Muscle of leg (tissue), 11 donors: Measurements from ENCODE around the gene MTG1. TPM values are rescaled to one million over a fixed set of nuclear protein-coding genes. Genes with fewer than 3 reads are reported as not detected.
"Not testable (repeated sequence)": the region's sequence is repeated elsewhere in the genome, so short reads cannot be mapped to it uniquely, and the experiment has no call there.

ENCODE experiments used
- DNase-seq: peaks from one replicate; pipeline ENCODE4 v3.0.0; 2013
- H3K27ac ChIP-seq: one replicate; pipeline ENCODE4 v1.5.1; 2013; ENCODE audit warnings: mild to moderate bottlenecking, low read length, control low read depth
- H3K27me3 ChIP-seq: one replicate; pipeline ENCODE4 v1.6.1; 2013; ENCODE audit warnings: low read length; ENCODE audit not compliant: control insufficient read depth, insufficient read depth
- H3K36me3 ChIP-seq: one replicate; pipeline ENCODE4 v1.6.1; 2013; ENCODE audit warnings: low read length; ENCODE audit not compliant: control insufficient read depth, insufficient read depth
- H3K4me1 ChIP-seq: one replicate; pipeline ENCODE4 v1.6.1; 2013; ENCODE audit warnings: low read length; ENCODE audit not compliant: control insufficient read depth, insufficient read depth
- H3K4me3 ChIP-seq: one replicate; pipeline ENCODE4 v1.5.1; 2013; ENCODE audit warnings: low read length, control low read depth
- H3K9me3 ChIP-seq: replicated peaks from 2 replicates; pipeline ENCODE4 v1.6.1; 2013; ENCODE audit warnings: low read depth, low read length; ENCODE audit not compliant: control insufficient read depth
- WGBS: methylation state at CpG from one replicate; pipeline ENCODE4 v1.1.5; 2013; ENCODE audit warnings: missing lambda C conversion rate; ENCODE audit not compliant: insufficient coverage; 5-methylcytosine and 5-hydroxymethylcytosine counted together
- polyA plus RNA-seq, 8 donors: library from polyadenylated mRNA; unstranded; fragments of 120-200 nt; gene quantifications; one replicate each; pipeline versions ENCODE4 v1.2.1 to v1.2.3, GENCODE V29; 2013; ENCODE audit warnings: inconsistent platforms in 1 of 8, low replicate concordance in 1 of 8; ENCODE audit not compliant: insufficient read length in 8 of 8, insufficient read depth in 1 of 8
- total RNA-seq: library from RNA; stranded (reverse); fragments of 120-200 nt; gene quantifications from one replicate; pipeline ENCODE4 v1.2.4, GENCODE V29; 2013

The MTG1 gene
- total and polyA plus RNA-seq, 9 donors, result 22.7 to 52.3 (median 40.4) TPM

- DNase-seq, result no peak
- 80% methylated on average over 1 of the region's 7 CpGs for WGBS
- H3K9me3 ChIP-seq, result peaks cover 42% of the 10 kb centered on the region
- H3K4me3 ChIP-seq, result no peak overlapping the region
- no peaks in the 10 kb centered on the region for H3K4me1 ChIP-seq
- no peak overlapping the region for H3K27ac ChIP-seq
- peaks cover 44% of the 10 kb centered on the region for H3K36me3 ChIP-seq
- H3K27me3 ChIP-seq, result no peaks in the 10 kb centered on the region
Measured at GRCh38 chr10:133411523-133412380, 17.8 kb downstream of the MTG1 start.

DNA sequence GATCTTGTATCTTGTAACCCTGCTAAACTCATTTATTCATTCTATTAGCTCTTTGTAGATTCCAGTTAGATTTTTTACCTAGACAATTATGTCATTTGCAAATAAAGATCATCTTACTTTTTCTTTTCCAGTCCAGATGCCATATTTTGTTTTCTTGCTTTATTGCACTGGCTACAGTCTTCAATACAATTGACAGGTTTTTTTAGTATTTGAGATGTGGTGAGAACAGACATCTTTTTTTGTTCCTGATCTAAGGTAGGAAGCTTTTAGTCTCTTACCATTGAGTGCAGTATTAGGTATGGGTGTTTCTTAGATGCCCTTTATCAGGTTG lies 18.4 kb downstream of the MTG1 start:
- Histone ChIP-seq H3K9me3 (peaks cover 38% of the 10 kb centered on the region), H3K4me1 (no peaks in the 10 kb centered on the region)

DNA sequence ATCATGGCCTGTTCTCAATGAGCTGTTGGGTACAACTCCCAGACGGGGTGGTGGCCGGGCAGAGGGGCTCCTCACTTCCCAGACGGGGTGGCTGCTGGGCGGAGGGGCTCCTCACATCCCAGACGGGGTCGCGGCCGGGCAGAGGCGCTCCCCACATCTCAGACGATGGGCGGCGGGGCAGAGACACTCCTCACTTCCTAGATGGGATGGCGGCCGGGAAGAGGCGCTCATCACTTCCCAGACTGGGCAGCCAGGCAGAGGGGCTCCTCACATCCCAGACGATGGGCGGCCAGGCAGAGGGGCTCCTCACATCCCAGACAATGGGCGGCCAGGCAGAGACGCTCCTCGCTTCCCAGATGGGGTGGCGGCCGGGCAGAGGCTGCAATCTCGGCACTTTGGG lies 20.4 kb downstream of the MTG1 start:
- H3K4me1 ChIP-seq, H3K4me3 ChIP-seq, DNase-seq, H3K27me3 ChIP-seq, H3K27ac ChIP-seq: not testable (repeated sequence)
- Histone ChIP-seq H3K36me3 (peaks cover 42% of the 10 kb centered on the region), H3K9me3 (peaks cover 32% of the 10 kb centered on the region)
- 94% methylated on average over 2 of the region's 23 CpGs for WGBS

More for the DNA sequence above, 18.4 kb downstream of the MTG1 start:
- H3K27ac ChIP-seq, result no peak overlapping the region
- DNase-seq, result no peak
- H3K4me3 ChIP-seq, result no peak overlapping the region
- H3K27me3 ChIP-seq, result no peaks in the 10 kb centered on the region
- peaks cover 39% of the 10 kb centered on the region for H3K36me3 ChIP-seq

- Histone ChIP-seq H3K9me3 (peaks cover 22% of the 10 kb centered on the region), H3K4me3 (no peak overlapping the region), H3K36me3 (peaks cover 46% of the 10 kb centered on the region), H3K27me3 (no peaks in the 10 kb centered on the region), H3K27ac (no peak overlapping the region), H3K4me1 (no peaks in the 10 kb centered on the region)
- 95% methylated on average over 11 of the region's 25 CpGs for WGBS
- DNase-seq, result no peak
Measured at GRCh38 chr10:133415752-133416151, 21.8 kb downstream of the MTG1 start.

DNA sequence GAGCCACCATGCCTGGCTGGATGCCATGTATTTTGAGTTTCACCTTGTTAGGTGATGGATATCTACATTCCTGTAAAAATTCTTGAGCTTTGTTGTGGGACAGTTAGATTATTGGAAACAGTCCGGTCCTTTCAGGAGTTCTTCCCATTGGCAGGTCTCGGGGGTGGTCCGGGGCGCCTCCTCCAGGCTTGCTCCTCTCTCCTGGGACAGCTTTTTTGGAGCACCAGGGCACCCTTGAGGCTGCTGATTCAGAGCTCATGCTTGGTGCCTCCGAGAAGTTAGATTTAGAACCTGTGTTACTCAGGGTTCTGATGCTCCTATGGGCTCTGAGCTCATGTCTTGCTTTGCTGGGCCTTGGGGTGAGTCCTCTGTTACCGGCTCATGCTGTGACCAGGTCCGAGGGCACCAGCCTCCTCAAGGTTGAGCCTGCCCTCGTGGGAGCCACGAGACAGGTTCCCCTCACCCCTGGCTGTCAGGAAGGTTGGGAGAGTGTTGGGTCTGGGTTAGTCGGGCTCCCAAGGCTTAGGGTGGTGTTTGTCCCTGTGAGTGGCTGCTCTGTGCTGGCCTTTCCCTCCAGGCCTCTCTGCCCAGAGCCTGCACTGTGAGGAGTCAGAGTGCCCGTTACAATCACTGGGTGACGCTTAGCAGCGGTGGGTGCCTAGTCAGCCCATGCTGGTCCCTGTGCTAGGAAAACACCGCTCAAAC lies 24.5 kb downstream of the MTG1 start:
- peaks cover 34% of the 10 kb centered on the region for H3K36me3 ChIP-seq
- peaks cover 4% of the 10 kb centered on the region for H3K27me3 ChIP-seq
- H3K4me3 ChIP-seq, result no peak overlapping the region
- DNase-seq, result no peak
- WGBS, result 97% methylated on average over 11 of the region's 14 CpGs
- H3K27ac ChIP-seq, result no peak overlapping the region
- H3K9me3 ChIP-seq, result peaks cover 2% of the 10 kb centered on the region
- peaks cover 14% of the 10 kb centered on the region for H3K4me1 ChIP-seq

- 87% methylated on average over 33 of the region's 34 CpGs for WGBS
- Histone ChIP-seq H3K4me1 (peaks cover 14% of the 10 kb centered on the region), H3K4me3 (no peak overlapping the region), H3K27me3 (peaks cover 4% of the 10 kb centered on the region), H3K36me3 (peaks cover 34% of the 10 kb centered on the region), H3K27ac (no peak overlapping the region), H3K9me3 (peaks cover 2% of the 10 kb centered on the region)
- no peak for DNase-seq
Measured at GRCh38 chr10:133419211-133419950, 25.4 kb downstream of the MTG1 start.

DNA sequence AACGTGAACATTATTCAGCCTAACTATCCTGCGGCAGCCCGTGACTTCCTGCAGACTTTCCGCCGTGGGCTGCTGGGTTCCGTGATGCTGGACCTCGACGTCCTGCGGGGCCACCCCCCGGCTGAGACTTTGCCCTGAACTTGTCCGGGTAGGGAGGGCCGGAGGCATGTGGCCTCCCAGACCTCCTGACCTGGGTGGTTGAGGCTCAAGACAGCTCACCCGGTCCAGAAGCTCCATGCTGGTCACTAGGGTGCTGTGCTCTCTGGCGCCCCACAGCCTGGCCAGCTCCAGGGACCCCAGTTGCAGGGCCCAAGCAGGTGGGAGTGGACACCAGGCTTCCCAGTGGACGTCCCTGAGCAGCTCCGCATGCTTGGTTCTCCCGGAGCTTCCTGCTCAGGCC lies 26.1 kb downstream of the MTG1 start:
- 91% methylated on average over 17 of the region's 17 CpGs for WGBS
- Histone ChIP-seq H3K4me3 (no peak overlapping the region), H3K9me3 (peaks cover 2% of the 10 kb centered on the region), H3K4me1 (peaks cover 14% of the 10 kb centered on the region), H3K27ac (no peak overlapping the region), H3K36me3 (peaks cover 33% of the 10 kb centered on the region), H3K27me3 (peaks cover 4% of the 10 kb centered on the region)
- no peak for DNase-seq

DNA sequence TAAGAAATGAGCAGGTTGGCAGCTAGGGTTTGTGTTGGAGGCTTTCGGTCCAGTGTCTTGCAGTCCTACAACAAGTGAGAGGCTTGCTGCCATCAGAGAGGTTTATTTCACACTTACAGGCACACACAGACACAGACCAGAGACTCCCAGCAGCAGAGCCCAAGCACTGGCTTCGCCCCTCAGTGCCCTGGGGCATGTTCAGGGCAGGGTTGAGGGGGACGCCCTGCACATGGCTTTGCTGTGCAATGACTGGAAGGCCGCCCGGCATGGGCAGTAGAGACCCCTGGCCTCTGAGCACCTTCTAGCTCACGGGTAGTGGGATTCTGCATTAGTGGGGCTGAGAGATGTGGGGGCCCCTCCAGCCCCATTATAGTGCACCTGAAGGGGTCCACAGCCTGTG lies 26.6 kb downstream of the MTG1 start:
- WGBS, result 63% methylated on average over 3 of the region's 6 CpGs
- H3K27ac ChIP-seq, result no peak overlapping the region

DNA sequence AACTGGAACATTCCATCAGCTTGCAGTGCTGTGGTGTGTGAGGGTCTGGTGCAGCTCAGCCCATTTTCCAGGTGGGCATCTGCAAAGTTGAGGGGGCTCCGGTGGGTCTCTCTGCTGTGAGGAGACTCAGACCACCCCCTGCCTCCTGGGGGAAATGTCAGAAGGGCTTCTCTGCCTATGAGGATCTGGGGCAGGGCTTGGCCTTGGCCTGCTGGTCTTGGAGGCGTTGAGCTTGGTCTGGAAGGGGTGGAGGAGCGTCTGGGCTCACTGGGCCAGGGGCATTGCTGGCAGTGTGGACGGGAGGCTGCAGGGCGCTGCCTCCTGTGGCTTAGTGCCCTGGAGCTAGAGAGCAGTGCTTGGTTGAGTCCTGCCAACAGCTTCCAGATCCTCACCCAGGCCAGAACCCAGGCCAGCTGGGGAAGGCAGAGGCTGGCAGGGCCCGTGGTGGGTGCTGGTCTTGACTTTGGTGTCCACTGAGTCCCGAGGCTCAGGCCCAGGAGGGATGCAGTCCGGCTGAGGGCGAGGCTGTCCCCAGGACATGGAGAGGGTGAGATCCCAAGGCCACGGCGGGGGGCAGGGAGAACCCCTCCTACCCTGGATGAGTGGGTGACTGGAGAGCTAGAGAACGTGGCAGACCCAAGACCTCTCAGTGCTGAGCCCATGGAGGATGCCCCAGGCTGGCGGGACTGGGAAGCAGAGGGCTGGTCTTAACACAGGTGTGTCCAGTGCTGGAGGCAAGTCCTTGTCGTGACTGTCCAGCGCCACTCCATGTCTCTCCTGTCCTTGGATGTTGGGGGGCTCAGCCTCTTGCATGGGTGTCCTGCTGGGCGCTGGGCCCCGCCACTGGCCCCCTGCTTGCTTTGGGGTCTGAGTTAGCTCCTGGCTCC lies 27.6 kb downstream of the MTG1 start:
- Histone ChIP-seq H3K27ac (peak overlapping the region; percentile 24), H3K27me3 (peaks cover 4% of the 10 kb centered on the region), H3K4me1 (peaks cover 14% of the 10 kb centered on the region), H3K9me3 (no peaks in the 10 kb centered on the region), H3K4me3 (no peak overlapping the region), H3K36me3 (peaks cover 24% of the 10 kb centered on the region)
- 85% methylated on average over 15 of the region's 17 CpGs for WGBS
- no peak for DNase-seq

More for the DNA sequence above, 26.6 kb downstream of the MTG1 start:
- no peak overlapping the region for H3K4me3 ChIP-seq
- peaks cover 14% of the 10 kb centered on the region for H3K4me1 ChIP-seq
- peaks cover 27% of the 10 kb centered on the region for H3K36me3 ChIP-seq
- H3K27me3 ChIP-seq, result peaks cover 4% of the 10 kb centered on the region
- no peak for DNase-seq
- no peaks in the 10 kb centered on the region for H3K9me3 ChIP-seq
